Lower leg skin (tissue), 4 donors: Measurements from ENCODE around the gene ANKRD52. TPM values are rescaled to one million over a fixed set of nuclear protein-coding genes. Genes with fewer than 3 reads are reported as not detected.
A peak's percentile ranks its signal among the peaks of the same experiment; 100 is the strongest.

Experiments used
- DNase-seq, 2 donors: peaks; one replicate each; pipeline ENCODE4 v3.0.0-alpha.2; 2019; ENCODE audit warnings: low spot score in 2 of 2
- H3K4me3 ChIP-seq: fragments of 200-600 bp; sonication (generic); 2 replicates; pipeline ENCODE4 v1.5.1; 2017; ENCODE audit warnings: mild to moderate bottlenecking, low read depth; ENCODE audit not compliant: poor library complexity, severe bottlenecking
- CTCF ChIP-seq, 3 donors: fragments of 450-650 bp; IDR thresholded peaks; one replicate each; pipeline ENCODE4 v1.5.1; 2016; ENCODE audit warnings: antibody characterized with exemption in 3 of 3, mild to moderate bottlenecking in 3 of 3, moderate library complexity in 2 of 3
- POLR2A ChIP-seq, 2 donors: fragments of 450-650 bp; IDR thresholded peaks; one replicate each; pipeline ENCODE4 v1.6.1; 2016 to 2017; ENCODE audit warnings: antibody characterized with exemption in 2 of 2, mild to moderate bottlenecking in 1 of 2, moderate library complexity in 1 of 2
- WGBS, 2 donors: methylation state at CpG; one replicate each; pipeline ENCODE4 v1.1.5; 2018; 5-methylcytosine and 5-hydroxymethylcytosine counted together
- intact Hi-C: fragments of 100-400 bp; cut with DNase I; formaldehyde crosslinking; loops from one replicate; pipeline ENCODE4 v1.15.0; 2023; ENCODE audit warnings: low total_unique reads
- total RNA-seq, 4 donors: library from RNA; depleted of rRNA; stranded (reverse); fragments of >200 nt; gene quantifications; one replicate each; pipeline ENCODE4 v1.1.0, GENCODE V29; 2016

The ANKRD52 gene
- total RNA-seq, 4 donors from 2014 or later = 15.6 to 22.3 (median 18.7) TPM

GRCh38 chr12:56224102-56224701 is 34.0 kb downstream of the ANKRD52 start, which contains the start of gene NABP2:
Gene NABP2 (plus strand): TSS chr12:56224342. CDS start chr12:56224857, 515 bp downstream.
- WGBS, 2 donors = 0 to 1% methylated on average over 23 to 40 of the region's 41 CpGs
- H3K4me3 ChIP-seq = peak within 1 kb of the TSS; percentile 35
- intact Hi-C loops = no loop called here
- TF ChIP-seq CTCF (IDR thresholded peaks at IDR 0.05) (peak in 1 of 3 donors; percentile 93), POLR2A (IDR thresholded peaks at IDR 0.05) (no peak)
- DNase-seq = peak; percentile 98 to 99

GRCh38 chr12:56223571-56224101 is 34.5 kb downstream of the ANKRD52 start:
- TF ChIP-seq POLR2A (IDR thresholded peaks at IDR 0.05) (no peak), CTCF (IDR thresholded peaks at IDR 0.05) (no peak)
- DNase-seq = no peak
- intact Hi-C loops = no loop called here
- 21 to 23% methylated on average over 15 of the region's 15 CpGs for WGBS, 2 donors
- H3K4me3 ChIP-seq = no peak overlapping the region

- no peak for DNase-seq
- no peak overlapping the region for H3K4me3 ChIP-seq
- WGBS, 2 donors = 6 to 10% methylated on average over 4 of the region's 4 CpGs
- intact Hi-C loops = no loop called here
- TF ChIP-seq POLR2A (IDR thresholded peaks at IDR 0.05) = no peak
- TF ChIP-seq CTCF (IDR thresholded peaks at IDR 0.05) = no peak
Measured at GRCh38 chr12:56222531-56222895, 35.7 kb downstream of the ANKRD52 start.

GRCh38 chr12:56221757-56222530 is 36.2 kb downstream of the ANKRD52 start, which contains the start of gene RNF41:
Gene RNF41 (minus strand): TSS chr12:56221922. CDS start chr12:56214047, 7,875 bp downstream.
- 0% methylated on average over 35 to 42 of the region's 42 CpGs for WGBS, 2 donors
- intact Hi-C loops = loop anchor here (2.0 kb wide), 1 partner anchor 53 kb away; no protein-coding TSS in a partner anchor
- peak within 1 kb of the TSS; percentile 83 for H3K4me3 ChIP-seq
- peak; percentile 98 to 100 for DNase-seq
- TF ChIP-seq CTCF (IDR thresholded peaks at IDR 0.05) = no peak
- TF ChIP-seq POLR2A (IDR thresholded peaks at IDR 0.05) = peak in 1 of 2 donors; percentile 94

- H3K4me3 ChIP-seq = peak overlapping the region; percentile 83
- 1% methylated on average over 21 of the region's 21 CpGs for WGBS, 2 donors
- DNase-seq = peak in 1 of 2 donors; percentile 92
- intact Hi-C loops = loop anchor here (2.0 kb wide), 1 partner anchor 52 kb away; no protein-coding TSS in a partner anchor
- TF ChIP-seq POLR2A (IDR thresholded peaks at IDR 0.05) (no peak), CTCF (IDR thresholded peaks at IDR 0.05) (no peak)
Measured at GRCh38 chr12:56221232-56221756, 36.9 kb downstream of the ANKRD52 start.
